ENCODE data around the gene RGS5.

- TF ChIP-seq CTCF (IDR thresholded peaks at IDR 0.05; ENCODE audit: low read depth, low read length, poor library complexity, severe bottlenecking), result no peak
- TF ChIP-seq EZH2phosphoT487 (IDR thresholded peaks at IDR 0.05; ENCODE audit: borderline replicate concordance, low read length), result no peak
These were observed 5.7 kb downstream of the RGS5 start for GRCh38 chr1:163197022-163197421.
